ENCODE data around the gene KRTAP4-16.

GRCh38 chr17:41061964-41062363 lies 40.0 kb downstream of the KRTAP4-16 start:
- TF ChIP-seq, protein P1, sequence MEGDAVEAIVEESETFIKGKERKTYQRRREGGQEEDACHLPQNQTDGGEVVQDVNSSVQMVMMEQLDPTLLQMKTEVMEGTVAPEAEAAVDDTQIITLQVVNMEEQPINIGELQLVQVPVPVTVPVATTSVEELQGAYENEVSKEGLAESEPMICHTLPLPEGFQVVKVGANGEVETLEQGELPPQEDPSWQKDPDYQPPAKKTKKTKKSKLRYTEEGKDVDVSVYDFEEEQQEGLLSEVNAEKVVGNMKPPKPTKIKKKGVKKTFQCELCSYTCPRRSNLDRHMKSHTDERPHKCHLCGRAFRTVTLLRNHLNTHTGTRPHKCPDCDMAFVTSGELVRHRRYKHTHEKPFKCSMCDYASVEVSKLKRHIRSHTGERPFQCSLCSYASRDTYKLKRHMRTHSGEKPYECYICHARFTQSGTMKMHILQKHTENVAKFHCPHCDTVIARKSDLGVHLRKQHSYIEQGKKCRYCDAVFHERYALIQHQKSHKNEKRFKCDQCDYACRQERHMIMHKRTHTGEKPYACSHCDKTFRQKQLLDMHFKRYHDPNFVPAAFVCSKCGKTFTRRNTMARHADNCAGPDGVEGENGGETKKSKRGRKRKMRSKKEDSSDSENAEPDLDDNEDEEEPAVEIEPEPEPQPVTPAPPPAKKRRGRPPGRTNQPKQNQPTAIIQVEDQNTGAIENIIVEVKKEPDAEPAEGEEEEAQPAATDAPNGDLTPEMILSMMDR (IDR thresholded peaks at IDR 0.05 in 4 of 5, conservative IDR thresholded peaks at IDR 0.05 in 1 of 5), result no peak
- TF ChIP-seq POLR2A (IDR thresholded peaks at IDR 0.05), result no peak
